CD14-positive monocyte (primary cell): ENCODE data around the gene PTPRD. TPM values are rescaled to one million over a fixed set of nuclear protein-coding genes. Genes with fewer than 3 reads are reported as not detected.

ENCODE experiments used
- DNase-seq, 3 donors: peaks; one replicate each; pipeline ENCODE4 v3.0.0-alpha.2; 2011 to 2022
- H2AFZ ChIP-seq: 2 replicates; pipeline ENCODE4 v1.6.0; 2012; ENCODE audit warnings: mild to moderate bottlenecking, low read depth, low read length, inconsistent platforms; ENCODE audit not compliant: insufficient read depth, poor library complexity, severe bottlenecking
- H3K27ac ChIP-seq, 2 donors: 1 replicate in 1 of 2; 2 replicates in 1 of 2; pipeline ENCODE4 v1.5.1; 2012 to 2013; ENCODE audit warnings: low read length in 2 of 2, control low read depth in 1 of 2, inconsistent platforms in 1 of 2, low read depth in 1 of 2, mild to moderate bottlenecking in 1 of 2
- H3K27me3 ChIP-seq, 2 donors: one replicate each; pipeline versions ENCODE4 v1.6.0 to v1.6.1; 2011 to 2013; ENCODE audit warnings: low read length in 2 of 2; ENCODE audit not compliant: control insufficient read depth in 2 of 2, insufficient read depth in 2 of 2
- H3K36me3 ChIP-seq, 2 donors: replicated peaks in 1 of 2; 1 replicate in 1 of 2; 2 replicates in 1 of 2; pipeline versions ENCODE4 v1.5.1 to v1.6.1; 2012 to 2013; ENCODE audit warnings: low read length in 2 of 2, control low read depth in 1 of 2, inconsistent platforms in 1 of 2, mild to moderate bottlenecking in 1 of 2; ENCODE audit not compliant: insufficient read depth in 2 of 2, control insufficient read depth in 1 of 2
- H3K4me1 ChIP-seq, 2 donors: 1 replicate in 1 of 2; 2 replicates in 1 of 2; pipeline versions ENCODE4 v1.5.1 to v1.6.1; 2012 to 2013; ENCODE audit warnings: low read length in 2 of 2, control low read depth in 1 of 2, inconsistent platforms in 1 of 2, mild to moderate bottlenecking in 1 of 2, moderate library complexity in 1 of 2; ENCODE audit not compliant: insufficient read depth in 2 of 2, control insufficient read depth in 1 of 2
- H3K4me2 ChIP-seq: replicated peaks from 2 replicates; pipeline ENCODE3; 2012; ENCODE audit warnings: low read length, moderate library complexity, mild to moderate bottlenecking; ENCODE audit not compliant: poor library complexity, severe bottlenecking; ENCODE audit errors: extremely low read depth
- H3K4me3 ChIP-seq, 3 experiments: fragments of 200-600 bp in 1 of 3; sonication (generic) in 1 of 3; replicated peaks in 1 of 3; 1 replicate in 2 of 3; 2 replicates in 1 of 3; pipeline ENCODE4 v1.5.1; 2011 to 2013; ENCODE audit warnings: low read length in 3 of 3, mild to moderate bottlenecking in 3 of 3, control low read depth in 2 of 3, low read depth in 2 of 3, inconsistent platforms in 1 of 3, moderate library complexity in 1 of 3
- H3K79me2 ChIP-seq: 2 replicates; pipeline ENCODE4 v1.6.0; 2012; ENCODE audit warnings: mild to moderate bottlenecking, control low read depth, inconsistent platforms, low read length, moderate library complexity; ENCODE audit not compliant: insufficient read depth
- H3K9ac ChIP-seq: 2 replicates; pipeline ENCODE4 v1.6.0; 2017; ENCODE audit warnings: low read length, mild to moderate bottlenecking; ENCODE audit not compliant: insufficient read depth, poor library complexity, severe bottlenecking
- H3K9me3 ChIP-seq, 2 donors: replicated peaks in 1 of 2; 1 replicate in 1 of 2; 2 replicates in 1 of 2; pipeline versions ENCODE4 v1.5.1 to v1.6.1; 2012 to 2013; ENCODE audit warnings: low read length in 2 of 2, control low read depth in 1 of 2; ENCODE audit not compliant: control insufficient read depth in 1 of 2, insufficient read depth in 1 of 2
- H4K20me1 ChIP-seq: 2 replicates; pipeline ENCODE4 v1.6.0; 2012; ENCODE audit warnings: mild to moderate bottlenecking, low read length, control low read depth, moderate library complexity; ENCODE audit not compliant: insufficient read depth
- H3K27ac Mint-ChIP-seq, 7 donors: one replicate each; pipeline ENCODE4 v1.8.0; 2020; ENCODE audit warnings: mild to moderate bottlenecking in 7 of 7, mixed read lengths in 7 of 7, moderate library complexity in 6 of 7, inconsistent platforms in 2 of 7
- H3K27me3 Mint-ChIP-seq, 3 donors: one replicate each; pipeline ENCODE4 v1.8.0; 2021 to 2022; ENCODE audit warnings: low read depth in 3 of 3, mild to moderate bottlenecking in 3 of 3, mixed read lengths in 3 of 3, moderate library complexity in 3 of 3, inconsistent platforms in 1 of 3
- H3K36me3 Mint-ChIP-seq, 2 donors: one replicate each; pipeline ENCODE4 v1.8.0; 2020; ENCODE audit warnings: mixed read lengths in 2 of 2, inconsistent platforms in 1 of 2, mild to moderate bottlenecking in 1 of 2
- H3K4me1 Mint-ChIP-seq: one replicate; pipeline ENCODE4 v1.8.0; 2020; ENCODE audit warnings: mild to moderate bottlenecking, mixed read lengths
- H3K4me3 Mint-ChIP-seq, 2 donors: one replicate each; pipeline ENCODE4 v1.8.0; 2020; ENCODE audit warnings: mild to moderate bottlenecking in 2 of 2, mixed read lengths in 2 of 2, moderate library complexity in 1 of 2
- H3K9me3 Mint-ChIP-seq, 7 donors: one replicate each; pipeline ENCODE4 v1.8.0; 2020 to 2022; ENCODE audit warnings: mixed read lengths in 7 of 7, mild to moderate bottlenecking in 6 of 7, moderate library complexity in 6 of 7, inconsistent platforms in 2 of 7
- WGBS: methylation state at CpG from one replicate; pipeline ENCODE4 v1.1.5; 2013; ENCODE audit warnings: missing lambda C conversion rate; ENCODE audit not compliant: insufficient coverage; 5-methylcytosine and 5-hydroxymethylcytosine counted together
- intact Hi-C, 2 donors: fragments of 100-400 bp; cut with micrococcal nuclease; formaldehyde crosslinking; loops; one replicate each; pipeline versions ENCODE4 v1.15.0 to v1.15.1; 2023
- polyA plus RNA-seq, 3 donors: library from polyadenylated mRNA; depleted of rRNA in 1 of 3; unstranded in 2 of 3; stranded (reverse) in 1 of 3; fragments of 300-500 nt in 2 of 3; fragments of >200 nt in 1 of 3; fragmentation: Illumina TruSeq in 2 of 3; gene quantifications; 1 replicate in 2 of 3; 2 replicates in 1 of 3; pipeline ENCODE4 v1.2.3, GENCODE V29; 2012 to 2021
- TF ChIP-seq, protein P1 (sequence below): fragments of 200-600 bp; IDR thresholded peaks from one replicate; pipeline ENCODE4 v1.8.0; 2022; ENCODE audit warnings: antibody characterized with exemption, mild to moderate bottlenecking

The PTPRD gene
- polyA plus RNA-seq, 3 donors = not detected

DNA sequence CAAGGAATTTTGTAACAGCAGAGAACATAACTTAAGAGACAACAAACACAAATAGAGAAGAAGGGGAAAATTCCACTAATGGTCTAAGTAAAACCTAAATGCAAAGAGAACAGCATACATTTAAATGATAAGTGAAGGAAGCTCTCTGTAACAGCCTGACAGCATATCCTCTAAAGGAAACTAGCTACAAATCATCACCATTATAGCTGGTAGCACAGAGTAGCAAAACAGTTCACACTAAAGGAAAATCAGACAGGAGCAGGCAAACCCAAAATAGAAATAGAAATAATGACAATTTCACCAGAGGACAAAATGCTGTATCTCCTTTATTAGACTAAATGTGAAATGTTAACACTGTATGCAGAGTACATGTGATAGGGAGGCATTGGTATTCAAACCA lies 532.8 kb downstream of the PTPRD start:
- H3K9ac ChIP-seq = no peak overlapping the region
- H3K27ac ChIP-seq = no peak overlapping the region
- H3K9me3 ChIP-seq = no peaks in the 10 kb centered on the region
- no peaks in the 10 kb centered on the region for H3K36me3 ChIP-seq
- H4K20me1 ChIP-seq = no peaks in the 10 kb centered on the region
- H3K27me3 ChIP-seq = no peaks in the 10 kb centered on the region
- no peak overlapping the region for H3K4me2 ChIP-seq
- no peaks in the 10 kb centered on the region for H3K36me3 Mint-ChIP-seq
- H3K27me3 Mint-ChIP-seq = peaks cover 0 to 1% (median 0%) of the 10 kb centered on the region in 3 donors
- peaks cover 0 to 3% (median 0%) of the 10 kb centered on the region in 7 donors for H3K9me3 Mint-ChIP-seq
- H3K79me2 ChIP-seq = no peaks in the 10 kb centered on the region
- intact Hi-C loops = no loop called here
- H3K27ac Mint-ChIP-seq = no peak overlapping the region
- H3K4me1 Mint-ChIP-seq = no peaks in the 10 kb centered on the region
- H2AFZ ChIP-seq = no peak overlapping the region
- no peak overlapping the region for H3K4me3 ChIP-seq
- H3K4me1 ChIP-seq = no peaks in the 10 kb centered on the region
- TF ChIP-seq, protein P1, sequence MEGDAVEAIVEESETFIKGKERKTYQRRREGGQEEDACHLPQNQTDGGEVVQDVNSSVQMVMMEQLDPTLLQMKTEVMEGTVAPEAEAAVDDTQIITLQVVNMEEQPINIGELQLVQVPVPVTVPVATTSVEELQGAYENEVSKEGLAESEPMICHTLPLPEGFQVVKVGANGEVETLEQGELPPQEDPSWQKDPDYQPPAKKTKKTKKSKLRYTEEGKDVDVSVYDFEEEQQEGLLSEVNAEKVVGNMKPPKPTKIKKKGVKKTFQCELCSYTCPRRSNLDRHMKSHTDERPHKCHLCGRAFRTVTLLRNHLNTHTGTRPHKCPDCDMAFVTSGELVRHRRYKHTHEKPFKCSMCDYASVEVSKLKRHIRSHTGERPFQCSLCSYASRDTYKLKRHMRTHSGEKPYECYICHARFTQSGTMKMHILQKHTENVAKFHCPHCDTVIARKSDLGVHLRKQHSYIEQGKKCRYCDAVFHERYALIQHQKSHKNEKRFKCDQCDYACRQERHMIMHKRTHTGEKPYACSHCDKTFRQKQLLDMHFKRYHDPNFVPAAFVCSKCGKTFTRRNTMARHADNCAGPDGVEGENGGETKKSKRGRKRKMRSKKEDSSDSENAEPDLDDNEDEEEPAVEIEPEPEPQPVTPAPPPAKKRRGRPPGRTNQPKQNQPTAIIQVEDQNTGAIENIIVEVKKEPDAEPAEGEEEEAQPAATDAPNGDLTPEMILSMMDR = no peak
- DNase-seq = no peak
- no peak overlapping the region for H3K4me3 Mint-ChIP-seq

DNA sequence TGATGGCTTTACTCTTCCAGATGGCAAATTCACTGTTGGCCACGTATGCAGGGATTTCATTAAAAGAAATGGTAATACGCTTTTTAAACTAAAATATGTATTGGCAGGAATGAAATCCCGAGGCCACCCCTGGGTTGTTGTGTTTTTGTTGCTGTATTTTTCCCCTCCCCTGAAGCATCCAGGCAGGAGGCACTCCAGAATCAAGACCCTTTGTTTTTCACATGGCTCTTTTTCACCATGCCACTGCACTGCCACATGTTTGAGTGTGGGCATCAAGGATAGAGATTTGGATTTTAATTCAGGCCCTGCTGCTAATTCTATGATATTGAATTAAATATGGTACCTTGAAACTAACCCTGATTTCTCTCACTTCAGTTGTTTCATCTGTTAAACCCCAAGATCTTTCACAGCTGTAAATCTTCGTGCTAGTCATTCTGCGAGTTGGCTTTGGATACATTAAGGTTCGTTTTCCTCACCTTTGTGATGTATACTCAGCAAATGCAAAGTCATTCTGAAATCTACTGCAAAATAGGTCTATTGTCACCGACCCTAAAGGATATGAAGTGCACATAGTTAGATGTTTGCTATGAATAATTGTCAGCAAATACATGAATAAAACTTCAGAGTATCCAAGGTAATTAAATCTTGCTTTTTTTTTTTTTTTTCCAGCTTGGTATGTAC lies 533.4 kb downstream of the PTPRD start:
- Mint-ChIP-seq H3K27ac (no peak overlapping the region), H3K27me3 (peaks cover 0 to 1% (median 0%) of the 10 kb centered on the region in 3 donors), H3K36me3 (no peaks in the 10 kb centered on the region), H3K9me3 (peaks cover 0 to 3% (median 0%) of the 10 kb centered on the region in 7 donors), H3K4me3 (no peak overlapping the region), H3K4me1 (no peaks in the 10 kb centered on the region)
- H3K9ac ChIP-seq = no peak overlapping the region
- H3K4me2 ChIP-seq = no peak overlapping the region
- H4K20me1 ChIP-seq = no peaks in the 10 kb centered on the region
- no peaks in the 10 kb centered on the region for H3K27me3 ChIP-seq
- H3K4me1 ChIP-seq = no peaks in the 10 kb centered on the region
- no peak overlapping the region for H2AFZ ChIP-seq
- no peaks in the 10 kb centered on the region for H3K79me2 ChIP-seq
- no peak for DNase-seq
- no peaks in the 10 kb centered on the region for H3K36me3 ChIP-seq
- H3K9me3 ChIP-seq = no peaks in the 10 kb centered on the region
- intact Hi-C loops = no loop called here
- no peak overlapping the region for H3K27ac ChIP-seq
- TF ChIP-seq, protein P1 = no peak
- 79% methylated on average over 2 of the region's 7 CpGs for WGBS
- H3K4me3 ChIP-seq = no peak overlapping the region
